PC-9 (cell line): ENCODE measurements around the gene EFCAB11. TPM values are rescaled to one million over a fixed set of nuclear protein-coding genes. Genes with fewer than 3 reads are reported as not detected.

ENCODE experiments used
- BruUV-seq: library from RNA; stranded (reverse); fragments of 400-500 nt; replicated peaks from 2 replicates; lab custom pipeline; 2021; lab: Mats Ljungman, UMichigan
- CTCF ChIA-PET: fragments of 300-600 bp; sonication (Branson Sonifier 250); formaldehyde crosslinking; loops from one replicate; lab custom pipeline; 2022; ENCODE audit warnings: antibody characterized with exemption; lab: Charles Lee
- POLR2A ChIA-PET: fragments of 300-600 bp; sonication (Branson Sonifier 250); formaldehyde crosslinking; loops from one replicate; lab custom pipeline; 2022; ENCODE audit warnings: antibody characterized with exemption; ENCODE audit not compliant: unreplicated experiment; lab: Charles Lee
- DNase-seq, 2 experiments: peaks; one replicate each; pipeline versions ENCODE4 v3.0.0 to v3.0.0-alpha.2; 2015 to 2022; ENCODE audit warnings: mixed read lengths in 1 of 2
- H2AFZ ChIP-seq: fragments of 200-600 bp; sonication (generic); 2 replicates; pipeline ENCODE4 v1.8.1; 2017; ENCODE audit warnings: antibody characterized with exemption
- H3F3A ChIP-seq: fragments of 200-600 bp; sonication (generic); 2 replicates; pipeline ENCODE4 v1.8.1; 2017; ENCODE audit warnings: antibody characterized with exemption, mild to moderate bottlenecking, low read depth; ENCODE audit not compliant: insufficient read depth
- H3K27ac ChIP-seq: fragments of 200-600 bp; sonication (generic); 2 replicates; pipeline ENCODE4 v1.6.1; 2016; ENCODE audit warnings: mixed run types
- H3K27me3 ChIP-seq: fragments of 200-600 bp; sonication (generic); 2 replicates; pipeline ENCODE4 v1.6.1; 2016; ENCODE audit warnings: low read depth, mixed run types; ENCODE audit not compliant: insufficient read depth
- H3K36me3 ChIP-seq: fragments of 200-600 bp; sonication (generic); 2 replicates; pipeline ENCODE4 v1.6.1; 2016; ENCODE audit warnings: low read depth, mixed run types
- H3K4me1 ChIP-seq: fragments of 200-600 bp; sonication (generic); replicated peaks from 2 replicates; pipeline ENCODE4 v1.6.1; 2016; ENCODE audit warnings: mixed run types; ENCODE audit not compliant: insufficient read depth
- H3K4me2 ChIP-seq: fragments of 200-600 bp; sonication (generic); 2 replicates; pipeline ENCODE4 v1.6.1; 2017; ENCODE audit warnings: mixed run types
- H3K4me3 ChIP-seq: fragments of 200-600 bp; sonication (generic); 2 replicates; pipeline ENCODE4 v1.6.1; 2016; ENCODE audit warnings: mixed run types
- H3K79me2 ChIP-seq: fragments of 200-600 bp; sonication (generic); 2 replicates; pipeline ENCODE4 v1.6.1; 2017; ENCODE audit warnings: low read depth, mixed run types
- H3K9me2 ChIP-seq: fragments of 200-600 bp; sonication (generic); 2 replicates; pipeline ENCODE4 v1.8.1; 2017; ENCODE audit warnings: mild to moderate bottlenecking; ENCODE audit not compliant: insufficient read depth
- H3K9me3 ChIP-seq: fragments of 200-600 bp; sonication (generic); 2 replicates; pipeline ENCODE4 v1.8.1; 2016; ENCODE audit warnings: low read depth; ENCODE audit not compliant: insufficient read depth
- H4K20me1 ChIP-seq: fragments of 200-600 bp; sonication (generic); 2 replicates; pipeline ENCODE4 v1.8.1; 2017; ENCODE audit not compliant: insufficient read depth
- EZH2 ChIP-seq: fragments of 200-600 bp; sonication (generic); IDR thresholded peaks from 2 replicates; pipeline ENCODE4 v1.8.0; 2017; ENCODE audit warnings: antibody characterized with exemption, low read depth
- intact Hi-C: fragments of 100-400 bp; cut with micrococcal nuclease; formaldehyde crosslinking; loops from one replicate; pipeline ENCODE4 v1.10.0; 2022; ENCODE audit not compliant: unreplicated experiment
- total RNA-seq: library from RNA; stranded (reverse); gene quantifications from 2 replicates; pipeline ENCODE4 v1.2.3, GENCODE V29; 2021
- TF ChIP-seq, protein P1 (sequence below): fragments of 200-600 bp; sonication (generic); conservative IDR thresholded peaks from 2 replicates; pipeline ENCODE4 v1.6.1; 2017; ENCODE audit warnings: mixed run types, antibody characterized with exemption, mild to moderate bottlenecking, moderate library complexity

Gene EFCAB11
- total RNA-seq, 1 experiment from 2014 or later, result 8.4 TPM

DNA sequence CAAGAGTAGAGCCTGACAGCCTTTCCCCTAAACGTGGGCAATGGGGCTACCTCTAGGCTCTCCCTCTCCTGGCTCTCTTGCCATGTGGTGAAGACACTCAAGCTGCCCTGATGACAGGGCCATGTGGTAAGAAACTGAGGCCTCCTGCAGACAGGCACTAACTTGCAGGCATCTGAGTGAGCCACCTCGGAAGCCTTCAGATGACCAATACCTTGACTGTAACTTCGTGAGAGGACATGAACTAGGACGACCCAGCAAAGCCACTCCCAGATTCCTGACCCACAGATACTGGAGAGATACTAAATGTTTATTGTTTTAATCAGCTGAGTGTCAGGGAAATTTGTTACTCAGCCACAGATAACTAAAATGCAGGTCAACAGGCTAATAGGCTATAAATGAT is 96.4 kb downstream of the EFCAB11 start:
- H3K9me2 ChIP-seq, result no peaks in the 10 kb centered on the region
- no peaks in the 10 kb centered on the region for H3K36me3 ChIP-seq
- TF ChIP-seq, protein P1, sequence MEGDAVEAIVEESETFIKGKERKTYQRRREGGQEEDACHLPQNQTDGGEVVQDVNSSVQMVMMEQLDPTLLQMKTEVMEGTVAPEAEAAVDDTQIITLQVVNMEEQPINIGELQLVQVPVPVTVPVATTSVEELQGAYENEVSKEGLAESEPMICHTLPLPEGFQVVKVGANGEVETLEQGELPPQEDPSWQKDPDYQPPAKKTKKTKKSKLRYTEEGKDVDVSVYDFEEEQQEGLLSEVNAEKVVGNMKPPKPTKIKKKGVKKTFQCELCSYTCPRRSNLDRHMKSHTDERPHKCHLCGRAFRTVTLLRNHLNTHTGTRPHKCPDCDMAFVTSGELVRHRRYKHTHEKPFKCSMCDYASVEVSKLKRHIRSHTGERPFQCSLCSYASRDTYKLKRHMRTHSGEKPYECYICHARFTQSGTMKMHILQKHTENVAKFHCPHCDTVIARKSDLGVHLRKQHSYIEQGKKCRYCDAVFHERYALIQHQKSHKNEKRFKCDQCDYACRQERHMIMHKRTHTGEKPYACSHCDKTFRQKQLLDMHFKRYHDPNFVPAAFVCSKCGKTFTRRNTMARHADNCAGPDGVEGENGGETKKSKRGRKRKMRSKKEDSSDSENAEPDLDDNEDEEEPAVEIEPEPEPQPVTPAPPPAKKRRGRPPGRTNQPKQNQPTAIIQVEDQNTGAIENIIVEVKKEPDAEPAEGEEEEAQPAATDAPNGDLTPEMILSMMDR, result no peak
- TF ChIP-seq EZH2, result no peak
- intact Hi-C loops, result no loop called here
- H3K27me3 ChIP-seq, result no peaks in the 10 kb centered on the region
- H3K27ac ChIP-seq, result no peak overlapping the region
- H3K79me2 ChIP-seq, result no peaks in the 10 kb centered on the region
- no TSS peak for BruUV-seq
- H2AFZ ChIP-seq, result no peak overlapping the region
- no peaks in the 10 kb centered on the region for H3K4me1 ChIP-seq
- no peaks in the 10 kb centered on the region for H4K20me1 ChIP-seq
- CTCF ChIA-PET, result no interaction called here
- POLR2A ChIA-PET, result no interaction called here
- H3K4me2 ChIP-seq, result no peak overlapping the region
- no peak overlapping the region for H3K4me3 ChIP-seq
- H3K9me3 ChIP-seq, result no peaks in the 10 kb centered on the region
- no peak for DNase-seq
- no peaks in the 10 kb centered on the region for H3F3A ChIP-seq

DNA sequence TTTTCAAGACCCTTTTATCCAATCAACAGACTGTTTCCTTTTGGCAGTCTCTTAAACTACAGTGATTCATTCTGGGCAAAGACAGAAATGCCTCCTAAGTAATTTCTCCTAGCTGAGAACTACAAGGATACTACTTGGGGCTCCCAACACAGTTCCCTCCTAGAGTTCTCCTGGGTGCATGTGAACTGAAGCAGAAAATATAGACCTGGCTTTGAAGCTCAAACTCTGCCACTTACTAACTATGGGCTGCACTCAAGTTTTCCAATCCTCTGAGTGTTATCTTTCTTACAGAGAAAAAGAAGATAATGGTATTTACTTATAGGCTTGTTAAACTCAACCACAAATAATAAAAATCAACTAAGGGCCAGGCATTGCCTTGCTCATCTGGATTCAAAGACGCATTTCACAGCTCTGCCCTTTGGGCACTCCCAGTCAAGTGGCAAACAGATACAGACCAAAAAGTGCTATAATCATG is 97.6 kb downstream of the EFCAB11 start:
- Histone ChIP-seq H2AFZ (no peak overlapping the region), H3K4me3 (no peak overlapping the region), H3F3A (no peaks in the 10 kb centered on the region), H4K20me1 (no peaks in the 10 kb centered on the region), H3K36me3 (no peaks in the 10 kb centered on the region), H3K4me2 (no peak overlapping the region), H3K27ac (no peak overlapping the region), H3K4me1 (no peaks in the 10 kb centered on the region), H3K27me3 (no peaks in the 10 kb centered on the region), H3K9me3 (no peaks in the 10 kb centered on the region), H3K9me2 (no peaks in the 10 kb centered on the region), H3K79me2 (no peaks in the 10 kb centered on the region)
- POLR2A ChIA-PET, result no interaction called here
- intact Hi-C loops, result no loop called here
- DNase-seq, result no peak
- TF ChIP-seq, protein P1, result no peak
- TF ChIP-seq EZH2, result no peak
- CTCF ChIA-PET, result no interaction called here
- no TSS peak for BruUV-seq

DNA sequence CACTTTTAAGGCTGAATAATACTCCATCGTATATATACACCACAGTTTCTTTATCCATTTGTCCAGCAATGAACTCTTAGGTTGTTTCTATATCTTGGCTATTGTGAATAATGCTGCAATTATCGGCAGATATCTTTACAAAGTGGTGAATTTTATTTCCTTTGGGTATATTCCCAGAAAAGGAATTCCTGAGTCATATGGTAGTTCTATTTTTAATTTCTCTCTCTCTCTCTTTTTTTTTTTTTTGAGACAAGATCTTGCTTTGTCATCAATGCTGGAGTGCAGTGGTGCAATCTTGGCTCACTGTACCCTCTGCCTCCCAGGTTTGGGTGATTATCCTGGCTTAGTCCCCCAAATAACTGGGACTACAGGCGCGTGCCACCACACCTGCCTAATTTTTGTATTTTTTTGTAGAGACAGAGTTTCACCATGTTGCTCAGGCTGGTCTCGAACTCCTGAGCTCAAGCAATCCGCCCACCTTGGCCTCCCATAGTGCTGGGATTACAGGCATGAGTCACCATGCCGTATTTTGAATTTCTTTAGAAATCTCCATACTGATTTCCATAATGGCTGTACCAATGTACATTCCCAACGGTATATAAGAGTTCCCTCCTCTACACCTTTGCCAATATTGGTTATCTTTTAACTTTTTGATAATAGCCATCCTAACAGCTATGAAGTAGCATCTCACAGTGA is 98.4 kb downstream of the EFCAB11 start:
- ChIA-PET POLR2A (no interaction called here), CTCF (no interaction called here)
- TF ChIP-seq, protein P1, result no peak
- TF ChIP-seq EZH2, result no peak
- no peak overlapping the region for H3K4me2 ChIP-seq
- no peaks in the 10 kb centered on the region for H3K79me2 ChIP-seq
- H3K27ac ChIP-seq, result no peak overlapping the region
- H3K9me2 ChIP-seq, result no peaks in the 10 kb centered on the region
- intact Hi-C loops, result no loop called here
- no peaks in the 10 kb centered on the region for H4K20me1 ChIP-seq
- BruUV-seq, result no TSS peak
- H3K4me1 ChIP-seq, result no peaks in the 10 kb centered on the region
- H3K27me3 ChIP-seq, result no peaks in the 10 kb centered on the region
- H3K9me3 ChIP-seq, result no peaks in the 10 kb centered on the region
- no peaks in the 10 kb centered on the region for H3K36me3 ChIP-seq
- no peaks in the 10 kb centered on the region for H3F3A ChIP-seq
- H2AFZ ChIP-seq, result no peak overlapping the region
- DNase-seq, result no peak
- H3K4me3 ChIP-seq, result no peak overlapping the region
